Thyroid gland (tissue), 4 donors: ENCODE data around the gene LRRC8B. TPM values are rescaled to one million over a fixed set of nuclear protein-coding genes. Genes with fewer than 3 reads are reported as not detected.
A peak's percentile ranks its signal among the peaks of the same experiment; 100 is the strongest.

ENCODE experiments used
- DNase-seq, 2 donors: peaks; one replicate each; pipeline ENCODE4 v3.0.0-alpha.2; 2019
- H3K27ac ChIP-seq, 3 donors: fragments of 200-600 bp; sonication (generic); 1 replicate in 2 of 3; 2 replicates in 1 of 3; pipeline ENCODE4 v1.5.1; 2016 to 2019; ENCODE audit warnings: mild to moderate bottlenecking in 1 of 3, moderate library complexity in 1 of 3
- H3K27me3 ChIP-seq: fragments of 200-600 bp; sonication (generic); one replicate; pipeline ENCODE4 v1.5.1; 2019
- H3K36me3 ChIP-seq, 2 donors: fragments of 200-600 bp; sonication (generic); one replicate each; pipeline ENCODE4 v1.5.1; 2016 to 2019
- H3K4me1 ChIP-seq, 2 donors: fragments of 200-600 bp; sonication (generic); one replicate each; pipeline ENCODE4 v1.5.1; 2017 to 2019
- H3K4me3 ChIP-seq, 3 donors: fragments of 200-600 bp; sonication (generic); replicated peaks in 1 of 3; 1 replicate in 2 of 3; 2 replicates in 1 of 3; pipeline ENCODE4 v1.5.1; 2016; ENCODE audit warnings: mild to moderate bottlenecking in 1 of 3
- H3K9me3 ChIP-seq: fragments of 200-600 bp; sonication (generic); one replicate; pipeline ENCODE4 v1.5.1; 2017
- POLR2A ChIP-seq, 2 donors: fragments of 450-650 bp; IDR thresholded peaks; one replicate each; pipeline ENCODE4 v1.6.1; 2017; ENCODE audit warnings: antibody characterized with exemption in 2 of 2, mild to moderate bottlenecking in 2 of 2, moderate library complexity in 1 of 2
- WGBS, 2 donors: methylation state at CpG; one replicate each; pipeline ENCODE4 v1.1.5; 2017; 5-methylcytosine and 5-hydroxymethylcytosine counted together
- intact Hi-C: fragments of 100-400 bp; cut with DNase I; formaldehyde crosslinking; loops from one replicate; pipeline ENCODE4 v1.15.1; 2023
- total RNA-seq, 4 donors: library from RNA; depleted of rRNA; stranded (reverse); fragments of >200 nt; gene quantifications; one replicate each; pipeline ENCODE4 v1.2.3, GENCODE V29; 2016
- TF ChIP-seq, protein P1 (sequence below), 6 experiments: fragments of 200-600 bp in 3 of 6; fragments of 450-650 bp in 3 of 6; sonication (generic) in 3 of 6; IDR thresholded peaks; one replicate each; pipeline ENCODE4 v1.5.1; 2016 to 2019; ENCODE audit warnings: antibody characterized with exemption in 6 of 6, mild to moderate bottlenecking in 2 of 6, inconsistent platforms in 1 of 6, moderate library complexity in 1 of 6

LRRC8B gene
- total RNA-seq: 10 to 100 TPM; 11.5 to 27.8 (median 24.4) TPM

DNA sequence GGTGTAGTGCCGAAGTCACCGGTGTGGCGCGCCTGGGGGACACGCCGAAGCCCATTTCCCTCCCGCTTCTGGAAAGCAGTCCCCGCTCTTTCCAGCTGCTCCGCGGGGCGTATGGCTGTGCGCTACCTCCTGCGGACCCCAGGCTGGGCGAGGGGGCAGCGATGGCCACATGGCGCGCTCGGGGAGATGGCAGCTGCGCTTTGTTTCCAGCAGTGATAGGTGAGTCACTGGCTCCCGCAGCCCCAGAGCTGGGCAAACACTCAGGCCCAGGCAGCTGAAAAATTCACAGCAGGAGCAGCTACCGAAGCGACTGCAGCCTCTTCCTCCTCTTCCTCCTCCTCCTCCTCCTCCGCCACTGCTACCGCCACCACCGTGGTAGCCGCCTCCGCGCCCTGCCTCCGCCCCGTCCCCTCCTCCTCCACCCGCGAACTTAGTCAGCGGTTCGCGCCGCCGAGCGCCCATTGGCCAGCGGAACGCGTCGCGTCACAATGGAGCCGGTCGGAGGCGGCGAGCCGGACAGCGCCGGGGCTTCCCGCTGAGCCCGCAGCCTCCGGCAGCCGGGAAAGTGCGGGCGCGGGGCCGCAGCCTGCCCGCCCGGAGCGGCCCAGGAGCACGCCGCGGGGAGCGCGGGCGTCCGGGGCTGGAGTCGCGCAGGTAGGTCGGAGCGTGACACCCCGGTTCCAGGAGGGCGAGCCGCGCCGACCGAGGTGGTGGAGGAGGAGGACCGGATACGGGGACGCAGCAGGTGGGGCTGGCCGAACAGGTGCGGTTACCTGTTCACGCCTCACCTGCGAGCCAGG is at the start of gene LRRC8B:
Gene LRRC8B, plus strand, starts transcription at position 461 of the 800 bp plus-strand sequence. CDS start 57,822 bp downstream, outside the sequence.
- intact Hi-C loops: no loop called here
- WGBS, 2 donors: 0% methylated on average over 20 to 34 of the region's 85 CpGs
- H3K27ac ChIP-seq: peak within 1 kb of the TSS; percentile 77 to 96 (median 92)

DNA sequence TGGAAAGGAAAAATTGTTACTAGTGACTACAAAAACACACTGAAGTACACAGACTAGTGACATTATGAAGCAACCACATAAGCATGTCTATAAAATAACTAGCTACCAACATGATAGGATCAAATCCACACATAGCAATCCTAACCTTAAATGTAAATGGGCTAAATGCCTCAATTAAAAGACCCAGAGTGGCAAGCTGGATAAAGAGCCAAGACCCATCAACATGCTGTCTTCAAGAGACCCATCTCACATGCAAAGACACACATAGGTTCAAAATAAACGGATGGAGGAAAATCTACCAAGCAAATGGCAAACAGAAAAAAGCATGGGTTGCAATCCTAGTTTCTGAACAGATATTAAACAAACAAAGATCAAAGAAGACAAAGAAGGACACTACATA is 49.4 kb upstream of the LRRC8B start:
- Histone ChIP-seq H3K4me3 (no peak overlapping the region), H3K27ac (no peak overlapping the region), H3K9me3 (no peaks in the 10 kb centered on the region), H3K27me3 (no peaks in the 10 kb centered on the region), H3K4me1 (no peaks in the 10 kb centered on the region), H3K36me3 (no peaks in the 10 kb centered on the region)
- intact Hi-C loops: no loop called here
- DNase-seq: no peak
- TF ChIP-seq, protein P1, sequence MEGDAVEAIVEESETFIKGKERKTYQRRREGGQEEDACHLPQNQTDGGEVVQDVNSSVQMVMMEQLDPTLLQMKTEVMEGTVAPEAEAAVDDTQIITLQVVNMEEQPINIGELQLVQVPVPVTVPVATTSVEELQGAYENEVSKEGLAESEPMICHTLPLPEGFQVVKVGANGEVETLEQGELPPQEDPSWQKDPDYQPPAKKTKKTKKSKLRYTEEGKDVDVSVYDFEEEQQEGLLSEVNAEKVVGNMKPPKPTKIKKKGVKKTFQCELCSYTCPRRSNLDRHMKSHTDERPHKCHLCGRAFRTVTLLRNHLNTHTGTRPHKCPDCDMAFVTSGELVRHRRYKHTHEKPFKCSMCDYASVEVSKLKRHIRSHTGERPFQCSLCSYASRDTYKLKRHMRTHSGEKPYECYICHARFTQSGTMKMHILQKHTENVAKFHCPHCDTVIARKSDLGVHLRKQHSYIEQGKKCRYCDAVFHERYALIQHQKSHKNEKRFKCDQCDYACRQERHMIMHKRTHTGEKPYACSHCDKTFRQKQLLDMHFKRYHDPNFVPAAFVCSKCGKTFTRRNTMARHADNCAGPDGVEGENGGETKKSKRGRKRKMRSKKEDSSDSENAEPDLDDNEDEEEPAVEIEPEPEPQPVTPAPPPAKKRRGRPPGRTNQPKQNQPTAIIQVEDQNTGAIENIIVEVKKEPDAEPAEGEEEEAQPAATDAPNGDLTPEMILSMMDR (IDR thresholded peaks at IDR 0.05): no peak
- TF ChIP-seq POLR2A (IDR thresholded peaks at IDR 0.05): no peak
- 91 to 98% methylated on average over 1 of the region's 1 CpG for WGBS, 2 donors

More for the DNA sequence above, at the start of gene LRRC8B:
- Histone ChIP-seq H3K27me3 (no peaks in the 10 kb centered on the region), H3K4me1 (no peaks in the 10 kb centered on the region), H3K9me3 (no peaks in the 10 kb centered on the region), H3K4me3 (peak within 1 kb of the TSS; percentile 38 to 88 (median 66)), H3K36me3 (no peaks in the 10 kb centered on the region)
- TF ChIP-seq, protein P1 (IDR thresholded peaks at IDR 0.05): no peak
- peak in 1 of 2 donors; percentile 86 for TF ChIP-seq POLR2A (IDR thresholded peaks at IDR 0.05)
- DNase-seq: peak; percentile 87 to 88

DNA sequence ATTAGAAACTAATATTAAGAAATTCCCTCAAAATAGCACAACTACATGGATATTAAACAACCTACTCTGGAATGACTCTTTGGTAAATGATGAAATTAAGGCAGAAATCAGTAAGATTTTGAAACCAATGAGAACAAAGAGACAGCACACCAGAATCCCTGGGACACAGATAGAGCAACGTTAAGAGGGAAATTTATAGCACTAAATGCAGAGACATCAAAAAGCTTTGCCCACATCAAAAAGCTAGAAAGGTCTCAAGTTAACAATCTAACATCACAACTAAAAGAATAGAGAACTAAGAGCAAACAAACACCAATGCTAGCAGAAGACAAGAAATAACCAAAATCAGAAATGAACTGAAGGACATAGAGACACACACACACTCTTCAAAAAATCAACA is 48.6 kb upstream of the LRRC8B start:
- Histone ChIP-seq H3K27ac (no peak overlapping the region), H3K4me1 (no peaks in the 10 kb centered on the region), H3K9me3 (no peaks in the 10 kb centered on the region), H3K27me3 (no peaks in the 10 kb centered on the region), H3K36me3 (no peaks in the 10 kb centered on the region), H3K4me3 (no peak overlapping the region)
- 93 to 100% methylated on average over 1 of the region's 1 CpG for WGBS, 2 donors
- intact Hi-C loops: no loop called here
- TF ChIP-seq, protein P1 (IDR thresholded peaks at IDR 0.05): no peak
- TF ChIP-seq POLR2A (IDR thresholded peaks at IDR 0.05): no peak
- no peak for DNase-seq

DNA sequence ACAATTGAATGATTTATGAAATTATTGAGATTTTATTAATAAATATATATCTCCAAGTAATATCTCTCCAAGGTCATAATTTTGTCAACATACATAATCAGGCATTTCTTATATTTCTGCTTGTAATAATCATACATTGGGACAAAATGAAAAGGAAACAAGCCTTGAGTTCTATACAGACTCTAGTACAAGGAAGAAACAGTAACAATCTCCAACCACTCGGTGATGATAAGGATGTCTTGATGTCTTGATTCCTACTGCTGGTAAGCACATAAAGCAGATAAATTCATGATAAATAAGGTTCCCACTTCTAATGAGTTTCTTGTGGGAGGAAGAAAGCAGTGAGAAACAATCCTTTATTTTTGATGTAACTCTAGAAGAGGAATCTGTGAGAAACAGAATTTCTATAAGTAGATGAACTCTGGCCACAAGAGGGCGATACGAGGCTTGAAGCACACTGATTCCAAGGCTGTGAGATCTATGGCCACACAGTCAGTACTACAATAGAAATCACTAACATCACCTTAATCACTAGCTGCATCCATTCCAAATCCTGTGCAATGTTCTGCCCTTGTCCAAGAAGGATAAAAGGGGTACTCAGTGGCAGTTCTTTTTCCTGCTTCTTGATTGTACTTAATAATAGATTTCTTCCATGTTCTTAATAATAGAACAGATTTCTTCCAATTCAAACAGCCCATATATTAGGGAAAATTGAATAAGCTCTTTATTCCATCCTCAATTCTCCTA is 41.4 kb upstream of the LRRC8B start:
- no peaks in the 10 kb centered on the region for H3K36me3 ChIP-seq
- 20 to 30% methylated on average over 3 of the region's 3 CpGs for WGBS, 2 donors
- H3K4me3 ChIP-seq: no peak overlapping the region
- no peaks in the 10 kb centered on the region for H3K27me3 ChIP-seq
- intact Hi-C loops: loop anchor here (5.0 to 10.0 kb wide), 2 partner anchors 114 to 282 kb away; no protein-coding TSS in a partner anchor
- no peaks in the 10 kb centered on the region for H3K9me3 ChIP-seq
- H3K4me1 ChIP-seq: no peaks in the 10 kb centered on the region
- TF ChIP-seq POLR2A (IDR thresholded peaks at IDR 0.05): no peak
- TF ChIP-seq, protein P1 (IDR thresholded peaks at IDR 0.05): peak; percentile 37 to 71 (median 63)
- no peak overlapping the region for H3K27ac ChIP-seq
- peak; percentile 75 to 82 for DNase-seq

DNA sequence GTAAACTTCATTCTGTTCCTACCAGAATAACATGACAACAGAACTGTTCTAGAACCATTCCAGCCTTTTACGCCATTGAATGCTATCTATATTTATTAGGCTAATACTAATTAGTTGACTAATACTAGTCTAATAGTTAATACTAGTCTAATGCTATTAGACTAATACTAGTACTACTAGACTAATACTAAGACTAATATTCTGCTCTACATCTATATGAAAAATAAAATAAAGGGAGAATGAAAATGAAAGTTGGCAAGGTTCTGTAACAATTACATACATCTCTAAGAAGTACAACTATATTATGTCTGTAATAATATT is 40.9 kb upstream of the LRRC8B start:
- Histone ChIP-seq H3K4me1 (no peaks in the 10 kb centered on the region), H3K27me3 (no peaks in the 10 kb centered on the region), H3K4me3 (no peak overlapping the region), H3K27ac (no peak overlapping the region), H3K9me3 (no peaks in the 10 kb centered on the region), H3K36me3 (no peaks in the 10 kb centered on the region)
- no peak for DNase-seq
- TF ChIP-seq POLR2A (IDR thresholded peaks at IDR 0.05): no peak
- TF ChIP-seq, protein P1 (IDR thresholded peaks at IDR 0.05): no peak
- 94 to 98% methylated on average over 1 of the region's 1 CpG for WGBS, 2 donors
- intact Hi-C loops: loop anchor here (5.0 to 10.0 kb wide), 2 partner anchors 114 to 281 kb away; no protein-coding TSS in a partner anchor
